ENCODE data around the gene CMSS1.

- TF ChIP-seq CTCF (IDR thresholded peaks at IDR 0.05; ENCODE audit: insufficient read depth, low read length) = no peak
- no peak for TF ChIP-seq REST (IDR thresholded peaks at IDR 0.05; ENCODE audit: insufficient replicate concordance, low read depth)
- TF ChIP-seq POLR2AphosphoS5 (IDR thresholded peaks at IDR 0.05; ENCODE audit: low read depth) = no peak
- no peak for TF ChIP-seq SPI1 (IDR thresholded peaks at IDR 0.05; ENCODE audit: borderline replicate concordance, low read depth)
- TF ChIP-seq GABPA (IDR thresholded peaks at IDR 0.05; ENCODE audit: low read depth) = no peak
These were observed 409.2 kb downstream of the CMSS1 start for GRCh38 chr3:100226712-100227429.
